ENCODE measurements around the gene KIF26A.
"Not testable (repeated sequence)": the region's sequence is repeated elsewhere in the genome, so short reads cannot be mapped to it uniquely, and the experiment has no call there.

KIF26A gene

GRCh38 chr14:104208331-104208730 is 69.9 kb downstream of the KIF26A start:
- DNase-seq (ENCODE audit: low spot score), result not testable (repeated sequence)

- not testable (repeated sequence) for DNase-seq (ENCODE audit: low spot score)
Observed at GRCh38 chr14:104209071-104209470, 70.7 kb downstream of the KIF26A start.

GRCh38 chr14:104209985-104210816 is 71.8 kb downstream of the KIF26A start:
- no peak for DNase-seq (ENCODE audit: low spot score)

- DNase-seq (ENCODE audit: low spot score), result no peak
Observed at GRCh38 chr14:104210817-104211195, 72.4 kb downstream of the KIF26A start.

GRCh38 chr14:104211215-104211614 is 72.8 kb downstream of the KIF26A start:
- no peak for DNase-seq (ENCODE audit: low spot score)

- no peak for DNase-seq (ENCODE audit: low spot score)
Observed at GRCh38 chr14:104211741-104212140, 73.4 kb downstream of the KIF26A start.

- no peak for DNase-seq (ENCODE audit: low spot score)
Observed at GRCh38 chr14:104212206-104213095, 74.1 kb downstream of the KIF26A start.

GRCh38 chr14:104213301-104214034 is 75.1 kb downstream of the KIF26A start:
- no peak for DNase-seq (ENCODE audit: low spot score)

GRCh38 chr14:104214431-104215218 is 76.2 kb downstream of the KIF26A start:
- no peak for DNase-seq (ENCODE audit: low spot score)

- DNase-seq (ENCODE audit: low spot score), result no peak
Observed at GRCh38 chr14:104215706-104216334, 77.4 kb downstream of the KIF26A start.

GRCh38 chr14:104216457-104216856 is 78.1 kb downstream of the KIF26A start:
- DNase-seq (ENCODE audit: low spot score), result no peak

GRCh38 chr14:104217486-104218360 is 79.3 kb downstream of the KIF26A start:
- DNase-seq (ENCODE audit: low spot score), result no peak

GRCh38 chr14:104218361-104219180 is 80.2 kb downstream of the KIF26A start:
- no peak for DNase-seq (ENCODE audit: low spot score)

GRCh38 chr14:104219731-104220214 is 81.4 kb downstream of the KIF26A start:
- no peak for DNase-seq (ENCODE audit: low spot score)

GRCh38 chr14:104220215-104221070 is 82.1 kb downstream of the KIF26A start:
- no peak for DNase-seq (ENCODE audit: low spot score)

- no peak for DNase-seq (ENCODE audit: low spot score)
Observed at GRCh38 chr14:104221071-104221625, 82.8 kb downstream of the KIF26A start.

GRCh38 chr14:104221636-104222369 is 83.4 kb downstream of the KIF26A start:
- no peak for DNase-seq (ENCODE audit: low spot score)

All from kidney tubule cell (primary cell).